Measurements from ENCODE around the gene F5.
"Not testable (repeated sequence)": the region's sequence is repeated elsewhere in the genome, so short reads cannot be mapped to it uniquely, and the experiment has no call there.

F5 gene

GRCh38 chr1:169546087-169546995, 39.9 kb downstream of the F5 start:
- DNase-seq (ENCODE audit: low read depth in 1 of 2, low spot score in 1 of 2), result peak in 1 of 2 donors; percentile 16

GRCh38 chr1:169545472-169545871, 40.8 kb downstream of the F5 start:
- DNase-seq (ENCODE audit: low read depth in 1 of 2, low spot score in 1 of 2), result no peak

GRCh38 chr1:169538998-169539871, 47.0 kb downstream of the F5 start:
- no peak for DNase-seq (ENCODE audit: low read depth in 1 of 2, low spot score in 1 of 2)

- no peak for DNase-seq (ENCODE audit: low read depth in 1 of 2, low spot score in 1 of 2)
Measured at GRCh38 chr1:169534653-169535052, 51.6 kb downstream of the F5 start.

GRCh38 chr1:169533528-169534190, 52.6 kb downstream of the F5 start:
- not testable (repeated sequence) for DNase-seq (ENCODE audit: low read depth in 1 of 2, low spot score in 1 of 2)

- DNase-seq (ENCODE audit: low read depth in 1 of 2, low spot score in 1 of 2), result no peak
Measured at GRCh38 chr1:169530448-169530847, 55.8 kb downstream of the F5 start.

- no peak for DNase-seq (ENCODE audit: low read depth in 1 of 2, low spot score in 1 of 2)
Measured at GRCh38 chr1:169529068-169529642, 57.1 kb downstream of the F5 start.

- DNase-seq (ENCODE audit: low read depth in 1 of 2, low spot score in 1 of 2), result no peak
Measured at GRCh38 chr1:169528215-169529067, 57.8 kb downstream of the F5 start.

GRCh38 chr1:169527451-169528214, 58.6 kb downstream of the F5 start:
- DNase-seq (ENCODE audit: low read depth in 1 of 2, low spot score in 1 of 2), result no peak

GRCh38 chr1:169527001-169527400, 59.3 kb downstream of the F5 start:
- DNase-seq (ENCODE audit: low read depth in 1 of 2, low spot score in 1 of 2), result no peak

- no peak for DNase-seq (ENCODE audit: low read depth in 1 of 2, low spot score in 1 of 2)
Measured at GRCh38 chr1:169526120-169526832, 60.0 kb downstream of the F5 start.

- DNase-seq (ENCODE audit: low read depth in 1 of 2, low spot score in 1 of 2), result no peak
Measured at GRCh38 chr1:169525391-169525790, 60.9 kb downstream of the F5 start.

GRCh38 chr1:169523904-169524303, 62.4 kb downstream of the F5 start:
- no peak for DNase-seq (ENCODE audit: low read depth in 1 of 2, low spot score in 1 of 2)

- DNase-seq (ENCODE audit: low read depth in 1 of 2, low spot score in 1 of 2), result no peak
Measured at GRCh38 chr1:169521226-169521625, 65.1 kb downstream of the F5 start.

- DNase-seq (ENCODE audit: low read depth in 1 of 2, low spot score in 1 of 2), result no peak
Measured at GRCh38 chr1:169517558-169518186, 68.6 kb downstream of the F5 start.

GRCh38 chr1:169515641-169516040, 70.6 kb downstream of the F5 start:
- no peak for DNase-seq (ENCODE audit: low read depth in 1 of 2, low spot score in 1 of 2)

GRCh38 chr1:169514566-169515270, 71.6 kb downstream of the F5 start:
- DNase-seq (ENCODE audit: low read depth in 1 of 2, low spot score in 1 of 2), result no peak

GRCh38 chr1:169513208-169513607, 73.1 kb downstream of the F5 start:
- no peak for DNase-seq (ENCODE audit: low read depth in 1 of 2, low spot score in 1 of 2)
